Chondrocyte (in vitro differentiated cells): ENCODE results near the gene CALN1. TPM values are rescaled to one million over a fixed set of nuclear protein-coding genes. Genes with fewer than 3 reads are reported as not detected.

ENCODE experiments used
- DNase-seq: peaks from one replicate; pipeline ENCODE4 v3.0.0; 2021; ENCODE audit warnings: mixed read lengths, low spot score
- H3K27ac Mint-ChIP-seq: one replicate; pipeline ENCODE4 v1.8.0; 2021; ENCODE audit warnings: mild to moderate bottlenecking, moderate library complexity, mixed read lengths; ENCODE audit not compliant: unreplicated experiment
- H3K27me3 Mint-ChIP-seq: 2 replicates; pipeline ENCODE4 v1.8.0; 2021; ENCODE audit warnings: low read depth, mixed read lengths
- H3K36me3 Mint-ChIP-seq: 2 replicates; pipeline ENCODE4 v1.8.0; 2021; ENCODE audit warnings: low read depth, mixed read lengths
- H3K4me1 Mint-ChIP-seq: 2 replicates; pipeline ENCODE4 v1.8.0; 2021; ENCODE audit warnings: low read depth, mild to moderate bottlenecking, mixed read lengths
- H3K4me3 Mint-ChIP-seq: one replicate; pipeline ENCODE4 v1.8.0; 2021; ENCODE audit warnings: mild to moderate bottlenecking, moderate library complexity, mixed read lengths; ENCODE audit not compliant: unreplicated experiment
- H3K9me3 Mint-ChIP-seq: 2 replicates; pipeline ENCODE4 v1.8.0; 2021; ENCODE audit warnings: low read depth, mixed read lengths
- total RNA-seq: library from RNA; stranded (reverse); gene quantifications from 3 replicates; pipeline ENCODE4 v1.2.1, GENCODE V29; 2021
- TF ChIP-seq, protein P1 (sequence below): fragments of 200-600 bp; sonication (generic); IDR thresholded peaks from 2 replicates; pipeline ENCODE4 v1.5.0; 2021; ENCODE audit warnings: antibody characterized with exemption, mild to moderate bottlenecking, moderate library complexity

CALN1 gene
- total RNA-seq, 1 donor from 2014 or later = not detected

DNA sequence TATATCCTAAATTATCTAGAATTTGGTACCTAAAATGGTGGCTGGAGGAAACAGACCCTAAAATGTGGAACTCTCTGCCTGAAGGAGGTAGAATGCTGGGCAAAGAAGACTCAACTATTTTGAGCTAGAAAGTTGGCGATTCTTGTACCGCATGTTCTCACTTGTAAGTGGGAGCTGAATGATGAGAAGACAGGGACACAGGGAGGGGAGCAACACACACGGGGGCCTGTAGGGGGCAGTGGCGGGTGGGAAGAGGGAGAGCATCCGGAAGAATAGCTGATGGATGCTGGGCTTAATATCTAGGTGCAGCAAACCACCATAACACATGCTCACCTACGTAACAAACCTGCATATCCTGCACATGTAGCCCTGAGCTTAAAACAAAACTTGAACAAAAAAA, 250.6 kb downstream of the CALN1 start:
- no peaks in the 10 kb centered on the region for H3K4me1 Mint-ChIP-seq
- H3K4me3 Mint-ChIP-seq = no peak overlapping the region
- H3K9me3 Mint-ChIP-seq = peaks cover 27% of the 10 kb centered on the region
- no peak for DNase-seq
- H3K27ac Mint-ChIP-seq = no peak overlapping the region
- no peaks in the 10 kb centered on the region for H3K36me3 Mint-ChIP-seq
- H3K27me3 Mint-ChIP-seq = no peaks in the 10 kb centered on the region
- TF ChIP-seq, protein P1, sequence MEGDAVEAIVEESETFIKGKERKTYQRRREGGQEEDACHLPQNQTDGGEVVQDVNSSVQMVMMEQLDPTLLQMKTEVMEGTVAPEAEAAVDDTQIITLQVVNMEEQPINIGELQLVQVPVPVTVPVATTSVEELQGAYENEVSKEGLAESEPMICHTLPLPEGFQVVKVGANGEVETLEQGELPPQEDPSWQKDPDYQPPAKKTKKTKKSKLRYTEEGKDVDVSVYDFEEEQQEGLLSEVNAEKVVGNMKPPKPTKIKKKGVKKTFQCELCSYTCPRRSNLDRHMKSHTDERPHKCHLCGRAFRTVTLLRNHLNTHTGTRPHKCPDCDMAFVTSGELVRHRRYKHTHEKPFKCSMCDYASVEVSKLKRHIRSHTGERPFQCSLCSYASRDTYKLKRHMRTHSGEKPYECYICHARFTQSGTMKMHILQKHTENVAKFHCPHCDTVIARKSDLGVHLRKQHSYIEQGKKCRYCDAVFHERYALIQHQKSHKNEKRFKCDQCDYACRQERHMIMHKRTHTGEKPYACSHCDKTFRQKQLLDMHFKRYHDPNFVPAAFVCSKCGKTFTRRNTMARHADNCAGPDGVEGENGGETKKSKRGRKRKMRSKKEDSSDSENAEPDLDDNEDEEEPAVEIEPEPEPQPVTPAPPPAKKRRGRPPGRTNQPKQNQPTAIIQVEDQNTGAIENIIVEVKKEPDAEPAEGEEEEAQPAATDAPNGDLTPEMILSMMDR = no peak

DNA sequence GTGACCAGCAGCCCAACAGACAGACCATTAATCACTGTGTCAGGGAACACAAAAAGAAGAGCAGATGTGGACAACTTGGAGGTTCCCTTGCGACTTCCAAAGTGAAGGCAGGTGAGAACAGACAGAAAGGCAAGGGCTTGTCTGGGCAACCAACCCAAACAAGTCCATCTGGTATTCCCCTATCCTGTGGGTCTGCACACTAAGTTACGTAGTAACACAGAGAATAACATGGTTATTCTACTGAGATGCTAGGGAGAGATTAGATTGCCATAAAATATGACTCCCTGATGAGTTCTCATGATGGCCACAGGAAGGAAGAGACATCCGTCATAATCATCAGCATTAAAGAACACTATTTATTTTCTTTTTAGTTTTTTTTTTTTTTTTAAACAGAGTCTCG, 252.2 kb downstream of the CALN1 start:
- no peak overlapping the region for H3K27ac Mint-ChIP-seq
- DNase-seq = no peak
- no peaks in the 10 kb centered on the region for H3K4me1 Mint-ChIP-seq
- H3K9me3 Mint-ChIP-seq = peaks cover 22% of the 10 kb centered on the region
- TF ChIP-seq, protein P1 = no peak
- H3K27me3 Mint-ChIP-seq = no peaks in the 10 kb centered on the region
- H3K36me3 Mint-ChIP-seq = no peaks in the 10 kb centered on the region
- H3K4me3 Mint-ChIP-seq = no peak overlapping the region

DNA sequence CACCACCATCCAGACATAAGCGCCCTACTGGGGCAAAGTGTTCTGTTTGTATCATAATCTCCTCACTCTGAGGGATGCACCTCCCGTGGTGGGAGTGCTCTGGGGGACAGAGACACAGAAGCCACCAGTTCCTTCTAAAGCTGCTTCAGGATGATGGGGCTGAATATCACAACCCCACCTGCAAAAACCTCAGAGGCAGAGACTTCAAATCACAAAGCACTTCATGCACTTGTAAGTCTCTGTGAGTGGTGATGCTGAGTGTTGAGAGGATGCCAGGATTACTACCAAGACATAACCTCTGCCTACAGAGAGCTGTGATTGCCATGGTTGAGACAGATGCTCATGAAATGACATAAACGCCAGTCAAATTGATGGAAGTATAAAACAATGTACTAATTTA, 255.5 kb downstream of the CALN1 start:
- no peak for DNase-seq
- peaks cover 4% of the 10 kb centered on the region for H3K9me3 Mint-ChIP-seq
- no peak overlapping the region for H3K4me3 Mint-ChIP-seq
- TF ChIP-seq, protein P1 = no peak
- no peak overlapping the region for H3K27ac Mint-ChIP-seq
- no peaks in the 10 kb centered on the region for H3K4me1 Mint-ChIP-seq
- no peaks in the 10 kb centered on the region for H3K27me3 Mint-ChIP-seq
- H3K36me3 Mint-ChIP-seq = no peaks in the 10 kb centered on the region

DNA sequence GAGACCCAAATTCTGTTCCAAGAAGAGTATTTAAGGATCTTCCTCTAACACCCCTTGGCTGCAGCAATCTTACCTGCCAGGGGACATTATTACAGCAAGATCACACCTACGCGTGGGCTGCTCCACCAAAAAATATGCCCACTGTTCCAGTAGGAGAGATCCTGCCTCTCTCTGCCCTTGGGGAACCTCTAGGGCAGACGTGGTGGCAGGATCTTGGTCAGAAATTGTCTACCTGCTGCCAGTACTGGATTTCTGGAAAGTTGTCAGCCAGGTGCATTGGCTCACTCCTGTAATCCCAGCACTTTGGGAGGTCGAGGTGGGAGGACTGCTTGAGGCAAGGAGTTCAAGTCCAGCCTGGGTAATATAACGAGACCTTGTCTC, 259.0 kb downstream of the CALN1 start:
- Mint-ChIP-seq H3K4me3 (no peak overlapping the region), H3K36me3 (no peaks in the 10 kb centered on the region), H3K27ac (no peak overlapping the region), H3K27me3 (no peaks in the 10 kb centered on the region), H3K4me1 (no peaks in the 10 kb centered on the region), H3K9me3 (peaks cover 6% of the 10 kb centered on the region)
- DNase-seq = no peak
- TF ChIP-seq, protein P1 = no peak

DNA sequence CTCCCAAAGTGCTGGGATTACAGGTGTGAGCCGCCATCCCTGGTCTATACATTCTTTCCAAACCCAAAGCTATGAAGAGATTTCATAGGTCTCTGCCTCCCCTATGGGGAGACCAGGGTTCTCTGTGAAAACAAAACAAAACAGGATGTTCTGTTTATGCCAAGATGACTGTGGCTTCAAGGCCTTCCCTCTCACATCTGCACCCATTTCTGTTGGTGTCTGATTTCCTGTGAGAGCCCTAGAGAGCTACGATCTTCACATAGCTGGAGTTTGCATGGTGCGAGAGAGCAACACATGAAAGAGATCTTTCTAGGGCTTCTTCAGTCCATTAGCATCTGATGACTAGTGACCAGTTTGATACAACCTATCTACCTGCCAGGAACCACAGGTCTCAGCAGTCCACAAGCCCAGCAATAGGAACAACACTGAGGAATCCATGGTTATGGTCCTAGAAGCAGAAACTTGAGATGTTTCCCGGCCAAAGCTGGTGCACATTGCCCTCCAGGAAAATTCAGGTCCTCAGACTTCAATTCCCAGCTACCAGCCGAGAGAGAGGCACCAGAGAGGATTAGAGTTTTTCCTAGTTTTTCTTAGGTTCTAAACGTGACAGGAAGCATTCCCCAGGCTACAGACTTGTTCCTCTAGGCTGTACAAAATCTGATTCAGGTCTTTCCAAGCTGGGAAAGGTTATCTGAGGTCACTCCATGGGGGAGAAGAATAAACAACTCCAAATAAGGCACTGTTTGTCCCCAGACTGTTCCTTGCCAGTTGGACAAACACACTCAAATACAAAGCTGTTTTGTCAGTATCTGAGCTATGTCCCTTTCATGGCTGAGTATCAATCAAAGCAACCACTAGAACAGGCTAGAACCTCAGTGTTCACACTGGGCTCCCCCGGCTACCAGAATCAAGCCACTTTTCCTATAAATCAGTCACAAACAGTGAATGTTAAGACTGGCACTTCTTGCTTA, 259.7 kb downstream of the CALN1 start:
- Mint-ChIP-seq H3K36me3 (no peaks in the 10 kb centered on the region), H3K4me3 (no peak overlapping the region), H3K9me3 (peaks cover 6% of the 10 kb centered on the region), H3K4me1 (no peaks in the 10 kb centered on the region), H3K27ac (no peak overlapping the region), H3K27me3 (no peaks in the 10 kb centered on the region)
- TF ChIP-seq, protein P1 = no peak
- no peak for DNase-seq
